Measurements from ENCODE around the gene FHIT. TPM values are rescaled to one million over a fixed set of nuclear protein-coding genes. Genes with fewer than 3 reads are reported as not detected.

FHIT gene
- total RNA-seq, 1 donor from 2014 or later, result 16.1 TPM

GRCh38 chr3:59920822-59921221 is 1330.4 kb downstream of the FHIT start:
- no peak for DNase-seq (ENCODE audit: low spot score, unreplicated experiment)
- Mint-ChIP-seq H3K27me3 (no peaks in the 10 kb centered on the region), H3K4me1 (ENCODE audit: low read depth) (no peaks in the 10 kb centered on the region), H3K36me3 (ENCODE audit: insufficient read depth) (no peaks in the 10 kb centered on the region), H3K4me3 (ENCODE audit: low read depth) (no peak overlapping the region), H3K27ac (no peak overlapping the region), H3K9me3 (ENCODE audit: low read depth) (no peaks in the 10 kb centered on the region)
- no peak for TF ChIP-seq CTCF (IDR thresholded peaks at IDR 0.05; ENCODE audit: unreplicated experiment)

- H3K9me3 Mint-ChIP-seq (ENCODE audit: low read depth), result no peaks in the 10 kb centered on the region
Observed at GRCh38 chr3:59919586-59919985, 1331.7 kb downstream of the FHIT start.

GRCh38 chr3:59914251-59914650 is 1337.0 kb downstream of the FHIT start:
- DNase-seq (ENCODE audit: low spot score, unreplicated experiment), result no peak
- no peaks in the 10 kb centered on the region for H3K9me3 Mint-ChIP-seq (ENCODE audit: low read depth)
- H3K4me1 Mint-ChIP-seq (ENCODE audit: low read depth), result peaks cover 3% of the 10 kb centered on the region
- no peak overlapping the region for H3K27ac Mint-ChIP-seq
- H3K4me3 Mint-ChIP-seq (ENCODE audit: low read depth), result no peak overlapping the region
- H3K36me3 Mint-ChIP-seq (ENCODE audit: insufficient read depth), result no peaks in the 10 kb centered on the region
- H3K27me3 Mint-ChIP-seq, result no peaks in the 10 kb centered on the region
- no peak for TF ChIP-seq CTCF (IDR thresholded peaks at IDR 0.05; ENCODE audit: unreplicated experiment)

More at GRCh38 chr3:59919586-59919985, 1331.7 kb downstream of the FHIT start:
- no peak for TF ChIP-seq CTCF (IDR thresholded peaks at IDR 0.05; ENCODE audit: unreplicated experiment)
- DNase-seq (ENCODE audit: low spot score, unreplicated experiment), result no peak
- Mint-ChIP-seq H3K27me3 (no peaks in the 10 kb centered on the region), H3K4me3 (ENCODE audit: low read depth) (no peak overlapping the region), H3K27ac (no peak overlapping the region), H3K36me3 (ENCODE audit: insufficient read depth) (no peaks in the 10 kb centered on the region), H3K4me1 (ENCODE audit: low read depth) (no peaks in the 10 kb centered on the region)

- no peaks in the 10 kb centered on the region for H3K9me3 Mint-ChIP-seq (ENCODE audit: low read depth)
- TF ChIP-seq CTCF (IDR thresholded peaks at IDR 0.05; ENCODE audit: unreplicated experiment), result no peak
- H3K27ac Mint-ChIP-seq, result no peak overlapping the region
- peaks cover 3% of the 10 kb centered on the region for H3K4me1 Mint-ChIP-seq (ENCODE audit: low read depth)
- no peaks in the 10 kb centered on the region for H3K36me3 Mint-ChIP-seq (ENCODE audit: insufficient read depth)
- DNase-seq (ENCODE audit: low spot score, unreplicated experiment), result no peak
- H3K27me3 Mint-ChIP-seq, result no peaks in the 10 kb centered on the region
- no peak overlapping the region for H3K4me3 Mint-ChIP-seq (ENCODE audit: low read depth)
Observed at GRCh38 chr3:59913645-59914044, 1337.6 kb downstream of the FHIT start.

- DNase-seq (ENCODE audit: low spot score, unreplicated experiment), result no peak
- no peak overlapping the region for H3K27ac Mint-ChIP-seq
- no peak overlapping the region for H3K4me3 Mint-ChIP-seq (ENCODE audit: low read depth)
- peaks cover 2% of the 10 kb centered on the region for H3K4me1 Mint-ChIP-seq (ENCODE audit: low read depth)
- H3K36me3 Mint-ChIP-seq (ENCODE audit: insufficient read depth), result no peaks in the 10 kb centered on the region
- H3K27me3 Mint-ChIP-seq, result no peaks in the 10 kb centered on the region
- no peaks in the 10 kb centered on the region for H3K9me3 Mint-ChIP-seq (ENCODE audit: low read depth)
- no peak for TF ChIP-seq CTCF (IDR thresholded peaks at IDR 0.05; ENCODE audit: unreplicated experiment)
Observed at GRCh38 chr3:59908701-59909100, 1342.6 kb downstream of the FHIT start.
